NCI-H1092 treated with DMSO at 0.1 percent for 48 hours (cell line): ENCODE results near the gene APOC1.
A peak's percentile ranks its signal among the peaks of the same experiment; 100 is the strongest.
"Not testable (repeated sequence)": the region's sequence is repeated elsewhere in the genome, so short reads cannot be mapped to it uniquely, and the experiment has no call there.

Experiments used
- DNase-seq: peaks from one replicate; lab custom pipeline; 2025; lab: John Stamatoyannopoulos, UW

APOC1 gene

GRCh38 chr19:44889830-44890365 lies 24.5 kb upstream of the APOC1 start:
- no peak for DNase-seq

GRCh38 chr19:44890366-44891015 lies 23.9 kb upstream of the APOC1 start:
- DNase-seq, result peak; percentile 100

- peak; percentile 100 for DNase-seq
Observed at GRCh38 chr19:44891016-44891882, 23.2 kb upstream of the APOC1 start, which contains the start of gene TOMM40. Gene TOMM40 (plus strand): TSS chr19:44891254. CDS start chr19:44891416, 162 bp downstream.

- DNase-seq, result no peak
Observed at GRCh38 chr19:44892932-44893331, 21.5 kb upstream of the APOC1 start.

GRCh38 chr19:44893332-44894051 lies 20.9 kb upstream of the APOC1 start:
- DNase-seq, result no peak

GRCh38 chr19:44894052-44894400 lies 20.4 kb upstream of the APOC1 start:
- no peak for DNase-seq

- no peak for DNase-seq
Observed at GRCh38 chr19:44894946-44895345, 19.5 kb upstream of the APOC1 start.

GRCh38 chr19:44897835-44898234 lies 16.6 kb upstream of the APOC1 start:
- no peak for DNase-seq

GRCh38 chr19:44900328-44901244 lies 13.8 kb upstream of the APOC1 start:
- DNase-seq, result no peak

- DNase-seq, result no peak
Observed at GRCh38 chr19:44903216-44903601, 11.2 kb upstream of the APOC1 start.

GRCh38 chr19:44903602-44904425 lies 10.6 kb upstream of the APOC1 start:
- DNase-seq, result peak; percentile 8

GRCh38 chr19:44904426-44904994 lies 9.9 kb upstream of the APOC1 start:
- DNase-seq, result no peak

- DNase-seq, result no peak
Observed at GRCh38 chr19:44905437-44906160, 8.8 kb upstream of the APOC1 start, which contains the start of gene APOE. Gene APOE (plus strand): TSS chr19:44905796. CDS start chr19:44906625, 829 bp downstream.

GRCh38 chr19:44907613-44908012 lies 6.8 kb upstream of the APOC1 start:
- DNase-seq, result no peak

- no peak for DNase-seq
Observed at GRCh38 chr19:44908074-44908835, 6.2 kb upstream of the APOC1 start.

GRCh38 chr19:44908836-44909261 lies 5.6 kb upstream of the APOC1 start:
- no peak for DNase-seq

- no peak for DNase-seq
Observed at GRCh38 chr19:44909775-44910174, 4.6 kb upstream of the APOC1 start.

- not testable (repeated sequence) for DNase-seq
Observed at GRCh38 chr19:44911896-44912295, 2.5 kb upstream of the APOC1 start.

- DNase-seq, result no peak
Observed at GRCh38 chr19:44912854-44913253, 1.6 kb upstream of the APOC1 start.
